ENCODE data around the gene SHC4. TPM values are rescaled to one million over a fixed set of nuclear protein-coding genes. Genes with fewer than 3 reads are reported as not detected.

SHC4 gene
- total and polyA plus RNA-seq, 2 of the 8 experiments (the other 6 are each of a cell fraction or from before 2014, with no cell fraction given) = 0.15 to 0.30 TPM

DNA sequence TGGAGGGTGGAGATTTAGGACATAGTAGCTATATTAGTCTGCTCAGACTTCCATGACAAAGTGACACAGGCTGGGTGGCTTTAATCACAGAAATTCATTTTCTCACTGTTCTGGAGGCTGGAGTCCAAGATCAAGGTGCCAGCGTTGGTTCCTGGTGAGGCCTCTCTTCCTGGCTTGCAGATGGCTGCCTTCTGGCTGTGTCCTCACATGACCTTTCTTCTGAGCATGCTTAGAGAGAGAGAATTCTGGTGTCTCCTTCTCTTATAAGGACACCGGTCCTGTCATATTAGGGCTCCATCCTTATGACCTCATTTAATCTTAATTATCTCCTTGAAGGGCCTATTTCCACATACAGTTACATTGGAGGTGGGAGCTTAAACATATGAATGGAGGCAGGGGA is 14.9 kb upstream of the SHC4 start:
- H4K8ac ChIP-seq (ENCODE audit: extremely low read depth, insufficient read depth, low read length) = no peak overlapping the region
- ChIA-PET CTCF (ENCODE audit: partially characterized antibody) (no interaction called here), POLR2A (ENCODE audit: partially characterized antibody) (no interaction called here)
- no peak overlapping the region for H3K18ac ChIP-seq (ENCODE audit: extremely low read depth, low read length)
- no peak overlapping the region for H4K5ac ChIP-seq (ENCODE audit: insufficient read length, low read depth, low read length)
- H4K20me1 ChIP-seq (replicated peaks in 1 of 2; ENCODE audit: control insufficient read depth in 1 of 2, insufficient read depth in 2 of 2, low read length in 2 of 2) = no peaks in the 10 kb centered on the region
- peaks cover 5 to 18% (median 8%) of the 10 kb centered on the region in 4 experiments for H3K4me1 ChIP-seq (replicated peaks in 1 of 4; ENCODE audit: control insufficient read depth in 3 of 4, insufficient read depth in 4 of 4, low read length in 3 of 4)
- 75% methylated on average over 2 of the region's 2 CpGs; no CpG with 5 or more reads in 1 of the 2 experiments for WGBS, 2 experiments (ENCODE audit: extremely low coverage in 1 of 2, insufficient coverage in 1 of 2, insufficient read length in 1 of 2, insufficient replicate concordance in 2 of 2, low coverage in 1 of 2, low lambda C conversion rate in 2 of 2, missing lambda C conversion rate in 1 of 2)
- no peak overlapping the region for H4K91ac ChIP-seq (replicated peaks; ENCODE audit: insufficient read length, low read length)
- H2BK12ac ChIP-seq (ENCODE audit: low read depth, low read length) = no peak overlapping the region
- H3K4me2 ChIP-seq (ENCODE audit: insufficient read depth in 1 of 2, low read depth in 2 of 2, low read length in 2 of 2) = no peak overlapping the region
- H3K79me1 ChIP-seq (ENCODE audit: low read depth, low read length) = no peaks in the 10 kb centered on the region
- TF ChIP-seq BRCA1 (IDR thresholded peaks at IDR 0.05; ENCODE audit: low read depth, low read length) (no peak), POLR2AphosphoS5 (IDR thresholded peaks at IDR 0.05; ENCODE audit: low read depth, low read length) (no peak), BCL11A (IDR thresholded peaks at IDR 0.05; ENCODE audit: low read depth in 2 of 2, low read length in 2 of 2) (no peak)
- H2BK5ac ChIP-seq (ENCODE audit: low read depth, low read length) = no peak overlapping the region
- no peak overlapping the region for H3K56ac ChIP-seq (replicated peaks; ENCODE audit: insufficient read length, low read depth, low read length)
- H3K27me3 ChIP-seq (replicated peaks in 1 of 4; ENCODE audit: control insufficient read depth in 3 of 4, extremely low read depth in 1 of 4, insufficient read depth in 3 of 4, low read length in 3 of 4) = peaks cover 0 to 4% (median 0%) of the 10 kb centered on the region in 4 experiments; a peak in 1 of 7 replicates
- no peak overlapping the region for H3K9ac ChIP-seq (replicated peaks in 1 of 4; ENCODE audit: extremely low read depth in 1 of 4, low read depth in 3 of 4, low read length in 3 of 4)
- no peaks in the 10 kb centered on the region for H3K9me3 ChIP-seq (ENCODE audit: insufficient read depth in 2 of 2, low read depth in 1 of 2, low read length in 1 of 2)
- no peak for FAIRE-seq
- no peak overlapping the region for H2AFZ ChIP-seq (ENCODE audit: low read length)
- no peaks in the 10 kb centered on the region for H3K79me2 ChIP-seq (ENCODE audit: control insufficient read depth in 1 of 2, insufficient read depth in 2 of 2, low read length in 2 of 2)
- no peaks in the 10 kb centered on the region for H3K36me3 ChIP-seq (ENCODE audit: control insufficient read depth in 2 of 4, insufficient read depth in 4 of 4, low read length in 3 of 4)
- no peak overlapping the region for H3K4me3 ChIP-seq (ENCODE audit: extremely low read depth in 1 of 4, insufficient read depth in 2 of 4, low read depth in 3 of 4, low read length in 4 of 4)
- no peak overlapping the region for H3K27ac ChIP-seq (ENCODE audit: low read depth, low read length)
- no peak overlapping the region for H2AK5ac ChIP-seq (ENCODE audit: low read depth, low read length)
- DNase-seq (ENCODE audit: low read depth in 1 of 2, low spot score in 2 of 2) = no peak
- H3K23ac ChIP-seq (ENCODE audit: insufficient read length) = no peak overlapping the region
- H3K4ac ChIP-seq (replicated peaks; ENCODE audit: insufficient read length, low read depth, low read length) = no peak overlapping the region
- no peak overlapping the region for H2BK15ac ChIP-seq (ENCODE audit: low read length)
- no peak overlapping the region for H2BK20ac ChIP-seq (ENCODE audit: low read length)
- peaks cover 3% of the 10 kb centered on the region; the same call in 1 of the 2 replicates for H3K23me2 ChIP-seq (ENCODE audit: low read depth, low read length)
- H3K14ac ChIP-seq (ENCODE audit: insufficient read length) = no peak overlapping the region
- H2BK120ac ChIP-seq (replicated peaks; ENCODE audit: low read depth, low read length) = no peak overlapping the region
